Neural progenitor cell (in vitro differentiated cells): ENCODE data around the gene PNP. TPM values are rescaled to one million over a fixed set of nuclear protein-coding genes. Genes with fewer than 3 reads are reported as not detected.

Source experiments
- DNase-seq: peaks from one replicate; pipeline ENCODE4 v3.0.0-alpha.2; 2016; ENCODE audit warnings: low spot score
- H2AFZ ChIP-seq: fragments of 200-600 bp; sonication (generic); replicated peaks from 2 replicates; pipeline ENCODE4 v1.6.1; 2016; ENCODE audit warnings: antibody characterized with exemption
- H3F3A ChIP-seq: fragments of 200-600 bp; sonication (generic); 2 replicates; pipeline ENCODE4 v1.6.1; 2016; ENCODE audit warnings: antibody characterized with exemption, low read depth
- H3K27ac ChIP-seq: fragments of 200-600 bp; sonication (generic); 2 replicates; pipeline ENCODE4 v1.5.1; 2016; ENCODE audit warnings: mild to moderate bottlenecking
- H3K27me3 ChIP-seq: fragments of 200-600 bp; sonication (generic); 2 replicates; pipeline ENCODE4 v1.6.1; 2016; ENCODE audit warnings: mild to moderate bottlenecking, moderate library complexity
- H3K36me3 ChIP-seq: fragments of 200-600 bp; sonication (generic); 2 replicates; pipeline ENCODE4 v1.5.1; 2016
- H3K4me1 ChIP-seq: fragments of 200-600 bp; sonication (generic); 2 replicates; pipeline ENCODE4 v1.6.1; 2016; ENCODE audit warnings: mixed run types
- H3K4me2 ChIP-seq: fragments of 200-600 bp; sonication (generic); 2 replicates; pipeline ENCODE4 v1.6.1; 2016
- H3K4me3 ChIP-seq: fragments of 200-600 bp; sonication (generic); 2 replicates; pipeline ENCODE4 v1.5.1; 2016
- H3K79me2 ChIP-seq: fragments of 200-600 bp; sonication (generic); 2 replicates; pipeline ENCODE4 v1.6.1; 2016; ENCODE audit warnings: low read depth
- H3K9ac ChIP-seq: fragments of 200-600 bp; sonication (generic); 2 replicates; pipeline ENCODE4 v1.6.1; 2016
- H3K9me3 ChIP-seq: fragments of 200-600 bp; sonication (generic); 2 replicates; pipeline ENCODE4 v1.5.1; 2016; ENCODE audit warnings: low read depth
- H4K20me1 ChIP-seq: fragments of 200-600 bp; sonication (generic); 2 replicates; pipeline ENCODE4 v1.6.1; 2016; ENCODE audit warnings: low read depth
- H3K27ac Mint-ChIP-seq: 3 replicates; pipeline ENCODE4 v1.8.0; 2021; ENCODE audit warnings: mixed read lengths
- H3K27me3 Mint-ChIP-seq: 2 replicates; pipeline ENCODE4 v1.8.0; 2022; ENCODE audit warnings: low read depth, mild to moderate bottlenecking, inconsistent platforms, moderate library complexity, mixed read lengths; ENCODE audit not compliant: insufficient read depth
- H3K36me3 Mint-ChIP-seq: 3 replicates; pipeline ENCODE4 v1.8.0; 2021; ENCODE audit warnings: mixed read lengths
- H3K4me1 Mint-ChIP-seq: 3 replicates; pipeline ENCODE4 v1.8.0; 2021; ENCODE audit warnings: mixed read lengths
- H3K4me3 Mint-ChIP-seq: 3 replicates; pipeline ENCODE4 v1.8.0; 2021; ENCODE audit warnings: mild to moderate bottlenecking, moderate library complexity, mixed read lengths
- H3K9me3 Mint-ChIP-seq: 3 replicates; pipeline ENCODE4 v1.8.0; 2020; ENCODE audit warnings: mixed read lengths
- CTCF ChIP-seq: fragments of 200-600 bp; sonication (generic); IDR thresholded peaks from 2 replicates; pipeline ENCODE4 v1.5.1; 2017; ENCODE audit warnings: antibody characterized with exemption, mild to moderate bottlenecking
- EZH2 ChIP-seq: fragments of 200-600 bp; sonication (generic); IDR thresholded peaks from 2 replicates; pipeline ENCODE4 v1.6.1; 2017; ENCODE audit warnings: antibody characterized with exemption, mild to moderate bottlenecking, moderate library complexity
- EZH2phosphoT487 ChIP-seq: fragments of 200-600 bp; sonication (generic); IDR thresholded peaks from 2 replicates; pipeline ENCODE4 v1.6.1; 2017; ENCODE audit warnings: antibody characterized with exemption
- total RNA-seq: library from RNA; depleted of rRNA; stranded (reverse); fragments of >200 nt; gene quantifications from 2 replicates; pipeline ENCODE4 v1.2.3, GENCODE V29; 2015; ENCODE audit warnings: low replicate concordance

The PNP gene
- total RNA-seq, 1 donor from 2014 or later = 43.6 TPM

- Histone ChIP-seq H3K27ac (peak overlapping the region; percentile 88), H2AFZ (no peak overlapping the region)
- peaks cover 13% of the 10 kb centered on the region for H3K36me3 Mint-ChIP-seq
Measured at GRCh38 chr14:20460458-20461224, 8.6 kb upstream of the PNP start.

GRCh38 chr14:20461225-20462141 is 7.7 kb upstream of the PNP start, which contains the start of gene PIP4P1:
Gene PIP4P1 (minus strand): TSS chr14:20461434. CDS start chr14:20461325, 109 bp downstream.
- H3K27ac ChIP-seq = peak within 1 kb of the TSS; percentile 88
- H3K36me3 ChIP-seq = peaks cover 3% of the 10 kb centered on the region
- Mint-ChIP-seq H3K36me3 (peaks cover 13% of the 10 kb centered on the region), H3K27ac (peak within 1 kb of the TSS; percentile 90), H3K4me1 (peaks cover 20% of the 10 kb centered on the region), H3K9me3 (no peaks in the 10 kb centered on the region), H3K4me3 (peak within 1 kb of the TSS; percentile 94), H3K27me3 (peaks cover 7% of the 10 kb centered on the region)
- peak; percentile 99 for DNase-seq
- peak within 1 kb of the TSS; percentile 89 for H3K9ac ChIP-seq
- peaks cover 14% of the 10 kb centered on the region for H4K20me1 ChIP-seq
- H3K79me2 ChIP-seq = peaks cover 32% of the 10 kb centered on the region
- H2AFZ ChIP-seq = no peak within 1 kb of the TSS
- TF ChIP-seq EZH2 = no peak
- no peak for TF ChIP-seq CTCF
- no peak for TF ChIP-seq EZH2phosphoT487
- peak within 1 kb of the TSS; percentile 87 for H3K4me3 ChIP-seq
- H3K27me3 ChIP-seq = no peaks in the 10 kb centered on the region
- H3K9me3 ChIP-seq = no peaks in the 10 kb centered on the region
- H3K4me1 ChIP-seq = peaks cover 13% of the 10 kb centered on the region
- peaks cover 52% of the 10 kb centered on the region for H3F3A ChIP-seq
- peak within 1 kb of the TSS; percentile 96 for H3K4me2 ChIP-seq

More at GRCh38 chr14:20460458-20461224, 8.6 kb upstream of the PNP start:
- no peaks in the 10 kb centered on the region for H3K9me3 ChIP-seq
- no peak for DNase-seq
- TF ChIP-seq EZH2phosphoT487 (no peak), CTCF (no peak), EZH2 (no peak)
- H3K9ac ChIP-seq = peak overlapping the region; percentile 89
- Mint-ChIP-seq H3K27me3 (peaks cover 7% of the 10 kb centered on the region), H3K4me1 (peaks cover 20% of the 10 kb centered on the region), H3K4me3 (peak overlapping the region; percentile 94), H3K9me3 (no peaks in the 10 kb centered on the region), H3K27ac (peak overlapping the region; percentile 13)
- peaks cover 40% of the 10 kb centered on the region for H3K79me2 ChIP-seq
- H3K4me2 ChIP-seq = peak overlapping the region; percentile 96
- H3K27me3 ChIP-seq = no peaks in the 10 kb centered on the region
- peaks cover 7% of the 10 kb centered on the region for H3K36me3 ChIP-seq
- H3K4me3 ChIP-seq = peak overlapping the region; percentile 87
- H3K4me1 ChIP-seq = peaks cover 13% of the 10 kb centered on the region
- peaks cover 60% of the 10 kb centered on the region for H3F3A ChIP-seq
- H4K20me1 ChIP-seq = peaks cover 14% of the 10 kb centered on the region

- no peak overlapping the region for H3K27ac ChIP-seq
- peaks cover 5% of the 10 kb centered on the region for H3K4me1 ChIP-seq
- no peaks in the 10 kb centered on the region for H3K9me3 ChIP-seq
- no peak for TF ChIP-seq CTCF
- TF ChIP-seq EZH2phosphoT487 = no peak
- peak; percentile 16 for TF ChIP-seq EZH2
- H3K79me2 ChIP-seq = peaks cover 28% of the 10 kb centered on the region
- no peaks in the 10 kb centered on the region for H3K9me3 Mint-ChIP-seq
- H3K27ac Mint-ChIP-seq = peak overlapping the region; percentile 98
- H3K27me3 Mint-ChIP-seq = peaks cover 7% of the 10 kb centered on the region
- H3K9ac ChIP-seq = no peak overlapping the region
- peak overlapping the region; percentile 76 for H3K4me2 ChIP-seq
- peak; percentile 36 for DNase-seq
- no peaks in the 10 kb centered on the region for H4K20me1 ChIP-seq
- no peaks in the 10 kb centered on the region for H3K36me3 ChIP-seq
- peaks cover 16% of the 10 kb centered on the region for H3F3A ChIP-seq
- peak overlapping the region; percentile 98 for H2AFZ ChIP-seq
- H3K4me3 Mint-ChIP-seq = peak overlapping the region; percentile 96
- H3K4me3 ChIP-seq = peak overlapping the region; percentile 70
- peaks cover 12% of the 10 kb centered on the region for H3K4me1 Mint-ChIP-seq
- H3K36me3 Mint-ChIP-seq = peaks cover 3% of the 10 kb centered on the region
- H3K27me3 ChIP-seq = no peaks in the 10 kb centered on the region
Measured at GRCh38 chr14:20468764-20469241, 403 bp upstream of the PNP start.
